ENCODE results near the gene RANBP17. TPM values are rescaled to one million over a fixed set of nuclear protein-coding genes. Genes with fewer than 3 reads are reported as not detected.

The RANBP17 gene
- total and polyA plus RNA-seq, 8 donors: 3.5 to 11.3 (median 7.9) TPM

DNA sequence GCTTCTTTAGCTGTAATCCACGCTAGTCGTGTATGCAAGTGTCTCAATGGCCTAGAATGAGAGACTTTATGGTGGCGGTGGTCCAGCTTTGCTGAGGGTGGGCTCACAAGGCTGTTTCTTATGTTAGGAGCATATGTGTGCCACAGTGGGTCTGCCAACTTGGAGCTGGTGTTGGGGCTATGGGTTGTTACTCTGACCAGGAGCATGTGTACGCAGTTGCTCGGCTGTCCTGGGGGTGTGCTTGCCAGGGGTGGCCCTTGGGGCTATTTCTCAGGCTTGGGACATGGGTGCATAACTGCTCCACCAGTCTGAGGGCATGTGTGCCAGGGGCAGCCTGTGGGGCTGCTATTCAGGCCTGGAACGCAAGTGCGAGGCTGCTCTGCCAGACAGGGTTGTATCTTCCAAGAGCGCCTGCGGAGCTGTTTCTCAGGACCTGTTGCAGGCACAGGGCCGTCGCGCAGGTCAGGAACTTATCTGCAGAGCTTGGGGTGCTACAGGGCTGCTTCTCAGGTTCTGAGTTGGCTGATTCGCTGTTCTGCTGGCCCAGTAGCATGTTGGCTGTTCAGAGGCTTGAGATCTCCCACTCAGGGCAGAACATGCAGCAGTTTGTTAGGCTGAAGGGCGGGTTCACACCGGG is 259.3 kb downstream of the RANBP17 start:
- DNase-seq: peak in 1 of 6 donors; percentile 44
- FAIRE-seq: no peak
- ATAC-seq: no peak
- H3K4me3 ChIP-seq: no peak overlapping the region
- TF ChIP-seq, protein P1, sequence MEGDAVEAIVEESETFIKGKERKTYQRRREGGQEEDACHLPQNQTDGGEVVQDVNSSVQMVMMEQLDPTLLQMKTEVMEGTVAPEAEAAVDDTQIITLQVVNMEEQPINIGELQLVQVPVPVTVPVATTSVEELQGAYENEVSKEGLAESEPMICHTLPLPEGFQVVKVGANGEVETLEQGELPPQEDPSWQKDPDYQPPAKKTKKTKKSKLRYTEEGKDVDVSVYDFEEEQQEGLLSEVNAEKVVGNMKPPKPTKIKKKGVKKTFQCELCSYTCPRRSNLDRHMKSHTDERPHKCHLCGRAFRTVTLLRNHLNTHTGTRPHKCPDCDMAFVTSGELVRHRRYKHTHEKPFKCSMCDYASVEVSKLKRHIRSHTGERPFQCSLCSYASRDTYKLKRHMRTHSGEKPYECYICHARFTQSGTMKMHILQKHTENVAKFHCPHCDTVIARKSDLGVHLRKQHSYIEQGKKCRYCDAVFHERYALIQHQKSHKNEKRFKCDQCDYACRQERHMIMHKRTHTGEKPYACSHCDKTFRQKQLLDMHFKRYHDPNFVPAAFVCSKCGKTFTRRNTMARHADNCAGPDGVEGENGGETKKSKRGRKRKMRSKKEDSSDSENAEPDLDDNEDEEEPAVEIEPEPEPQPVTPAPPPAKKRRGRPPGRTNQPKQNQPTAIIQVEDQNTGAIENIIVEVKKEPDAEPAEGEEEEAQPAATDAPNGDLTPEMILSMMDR (IDR thresholded peaks at IDR 0.05): no peak
- 88 to 89% methylated on average over 15 of the region's 15 CpGs for WGBS, 2 donors
- H3K27me3 ChIP-seq: no peaks in the 10 kb centered on the region
- intact Hi-C loops (cut with DNase I): no loop called here
- no peaks in the 10 kb centered on the region for H3K9me3 ChIP-seq
- no peaks in the 10 kb centered on the region for H3K36me3 ChIP-seq
- H3K4me1 ChIP-seq: no peaks in the 10 kb centered on the region
- no peak overlapping the region for H3K27ac ChIP-seq

DNA sequence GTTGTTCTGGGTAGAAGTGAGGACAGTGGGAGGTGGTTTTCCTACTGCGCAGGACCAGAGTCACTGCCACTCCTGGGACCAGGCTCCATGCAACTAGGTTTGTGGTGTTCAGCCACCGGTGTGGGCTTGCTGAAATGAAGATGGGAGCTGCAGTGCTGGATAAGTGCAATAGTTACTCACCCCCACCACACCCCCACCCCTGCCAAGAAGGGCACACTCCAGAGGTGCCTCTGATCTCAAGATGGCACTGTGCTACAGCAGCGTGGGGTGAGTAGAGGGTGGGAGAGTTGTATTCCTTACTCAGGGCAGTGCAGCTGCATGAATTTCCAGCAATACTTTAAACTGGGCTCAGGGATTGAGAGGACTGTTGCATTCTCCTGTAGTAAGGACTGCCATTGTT is 259.8 kb downstream of the RANBP17 start:
- H3K36me3 ChIP-seq: no peaks in the 10 kb centered on the region
- H3K27me3 ChIP-seq: no peaks in the 10 kb centered on the region
- no peak overlapping the region for H3K4me3 ChIP-seq
- 92 to 100% methylated on average over 3 of the region's 3 CpGs for WGBS, 2 donors
- DNase-seq: no peak
- no peak for FAIRE-seq
- TF ChIP-seq, protein P1 (IDR thresholded peaks at IDR 0.05): no peak
- intact Hi-C loops (cut with DNase I): no loop called here
- no peaks in the 10 kb centered on the region for H3K4me1 ChIP-seq
- ATAC-seq: no peak
- H3K27ac ChIP-seq: no peak overlapping the region
- no peaks in the 10 kb centered on the region for H3K9me3 ChIP-seq

DNA sequence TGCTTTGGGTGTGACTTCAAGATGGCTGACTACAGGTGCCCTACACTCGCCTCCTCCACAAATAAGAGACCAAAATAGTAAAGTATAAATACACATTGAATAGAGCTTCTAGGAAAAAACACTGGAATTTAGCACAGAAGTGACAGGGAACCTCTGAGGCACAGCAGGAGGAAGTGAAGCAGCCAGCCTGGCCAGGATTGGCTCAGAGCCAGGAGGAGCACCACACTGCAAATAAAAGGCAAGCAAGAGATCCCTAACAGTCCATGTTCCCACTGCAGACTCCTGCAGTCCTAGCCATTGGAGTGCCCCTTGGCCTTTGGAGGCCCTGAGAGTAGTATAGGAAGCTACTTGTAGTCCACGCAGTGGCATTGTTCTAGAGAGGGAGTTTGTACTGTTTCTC is 260.6 kb downstream of the RANBP17 start:
- WGBS, 2 donors: 84 to 88% methylated on average over 2 of the region's 2 CpGs
- DNase-seq (peak in 2 of 6 donors; percentile 31 to 63), FAIRE-seq (no peak), ATAC-seq (peak in 1 of 4 donors; percentile 25)
- no peak overlapping the region for H3K27ac ChIP-seq
- no peak overlapping the region for H3K4me3 ChIP-seq
- no peaks in the 10 kb centered on the region for H3K4me1 ChIP-seq
- H3K36me3 ChIP-seq: no peaks in the 10 kb centered on the region
- intact Hi-C loops (cut with DNase I): no loop called here
- TF ChIP-seq, protein P1 (IDR thresholded peaks at IDR 0.05): no peak
- H3K27me3 ChIP-seq: no peaks in the 10 kb centered on the region
- no peaks in the 10 kb centered on the region for H3K9me3 ChIP-seq

DNA sequence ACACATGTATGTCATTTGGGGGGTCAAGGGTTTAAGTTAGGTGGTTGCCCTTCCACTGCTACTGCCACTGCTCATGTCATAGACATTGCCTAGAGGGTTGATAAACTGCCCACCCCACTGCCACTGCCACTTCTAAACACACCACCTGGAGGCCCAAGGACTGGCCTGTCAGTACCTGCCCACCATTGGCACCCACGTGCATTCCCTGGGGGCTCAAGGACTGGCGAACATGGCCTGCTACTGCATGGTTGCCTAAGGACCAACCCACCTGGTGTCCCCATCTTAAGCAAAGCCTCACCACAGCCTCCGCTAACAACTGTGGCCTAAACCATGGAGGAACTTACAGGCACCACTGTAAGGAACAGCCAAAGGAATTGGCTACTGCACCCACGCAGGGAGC is 261.6 kb downstream of the RANBP17 start:
- Histone ChIP-seq H3K9me3 (no peaks in the 10 kb centered on the region), H3K27ac (no peak overlapping the region), H3K27me3 (no peaks in the 10 kb centered on the region), H3K4me1 (no peaks in the 10 kb centered on the region), H3K4me3 (no peak overlapping the region), H3K36me3 (no peaks in the 10 kb centered on the region)
- DNase-seq (no peak), ATAC-seq (no peak), FAIRE-seq (no peak)
- TF ChIP-seq, protein P1 (IDR thresholded peaks at IDR 0.05): no peak
- intact Hi-C loops (cut with DNase I): no loop called here
- 96 to 98% methylated on average over 4 of the region's 4 CpGs for WGBS, 2 donors

DNA sequence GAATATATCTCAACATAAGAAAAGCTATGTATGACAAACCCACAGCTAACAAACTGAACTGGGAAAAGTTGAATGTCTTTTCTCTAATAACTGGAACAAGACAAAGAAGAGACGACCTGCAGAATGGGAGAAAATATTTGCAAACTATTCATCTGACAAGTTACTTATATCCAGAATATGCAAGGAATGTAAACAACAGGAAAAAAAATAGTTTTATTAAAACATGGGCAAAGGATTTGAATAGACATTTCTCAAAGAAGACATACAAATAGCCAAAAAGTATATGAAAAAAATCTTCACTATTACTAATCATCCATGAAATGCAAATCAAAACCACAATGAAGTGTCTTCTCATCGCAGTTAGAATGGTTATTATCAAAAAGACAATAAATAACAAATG is 265.5 kb downstream of the RANBP17 start:
- no peaks in the 10 kb centered on the region for H3K9me3 ChIP-seq
- no peaks in the 10 kb centered on the region for H3K27me3 ChIP-seq
- DNase-seq: no peak
- no peak for ATAC-seq
- H3K27ac ChIP-seq: no peak overlapping the region
- 80 to 89% methylated on average over 2 of the region's 2 CpGs for WGBS, 2 donors
- no peaks in the 10 kb centered on the region for H3K4me1 ChIP-seq
- H3K36me3 ChIP-seq: no peaks in the 10 kb centered on the region
- no peak overlapping the region for H3K4me3 ChIP-seq
- FAIRE-seq: no peak
- intact Hi-C loops (cut with DNase I): no loop called here
- TF ChIP-seq, protein P1 (IDR thresholded peaks at IDR 0.05): no peak

All from pancreas (tissue), 10 donors.